ENCODE results near the gene UCK2. TPM values are rescaled to one million over a fixed set of nuclear protein-coding genes. Genes with fewer than 3 reads are reported as not detected.
A peak's percentile ranks its signal among the peaks of the same experiment; 100 is the strongest.

The UCK2 gene
- polyA plus RNA-seq, 1 donor: 22.5 TPM

DNA sequence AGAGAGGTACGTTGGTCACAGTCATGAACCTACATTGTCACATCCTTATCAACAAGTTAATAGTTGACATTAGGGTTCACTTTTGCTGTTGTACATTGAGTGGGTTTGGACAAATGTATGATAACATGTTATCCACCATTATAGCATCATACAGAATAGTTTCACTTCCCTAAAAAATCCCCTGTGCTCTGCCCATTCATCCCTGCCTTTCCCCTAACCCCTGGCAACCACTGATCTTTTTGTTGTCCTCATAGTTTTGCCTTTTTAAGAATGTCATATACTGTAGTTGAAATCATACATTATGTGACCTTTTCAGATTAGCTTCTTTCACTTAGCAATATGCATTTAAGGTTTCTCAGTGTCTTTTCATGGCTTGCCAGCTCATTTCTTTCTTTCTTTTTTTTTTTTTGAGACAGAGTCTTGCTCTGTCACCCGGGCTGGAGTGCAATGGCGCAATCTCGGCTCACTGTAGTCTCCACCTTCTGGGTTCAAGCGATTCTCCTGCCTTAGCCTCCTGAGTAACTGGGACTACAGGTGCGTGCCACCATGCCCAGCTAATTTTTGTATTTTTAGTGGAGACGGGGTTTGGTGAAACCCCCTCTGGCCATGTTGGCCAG lies 50.6 kb downstream of the UCK2 start:
- Histone ChIP-seq H3K27ac (ENCODE audit: low read length) (no peak overlapping the region), H3K9me3 (ENCODE audit: control insufficient read depth, low read depth, low read length) (no peaks in the 10 kb centered on the region), H3K4me3 (ENCODE audit: low read length) (no peak overlapping the region), H3K27me3 (ENCODE audit: control insufficient read depth, insufficient read depth, low read length) (no peaks in the 10 kb centered on the region), H3K4me1 (ENCODE audit: control insufficient read depth, insufficient read depth, low read length) (peaks cover 4% of the 10 kb centered on the region), H3K36me3 (ENCODE audit: control insufficient read depth, insufficient read depth, low read length) (no peaks in the 10 kb centered on the region)
- DNase-seq: no peak
- no CpG with 5 or more reads among the region's 7 CpGs for WGBS (ENCODE audit: insufficient coverage, low lambda C conversion rate)

DNA sequence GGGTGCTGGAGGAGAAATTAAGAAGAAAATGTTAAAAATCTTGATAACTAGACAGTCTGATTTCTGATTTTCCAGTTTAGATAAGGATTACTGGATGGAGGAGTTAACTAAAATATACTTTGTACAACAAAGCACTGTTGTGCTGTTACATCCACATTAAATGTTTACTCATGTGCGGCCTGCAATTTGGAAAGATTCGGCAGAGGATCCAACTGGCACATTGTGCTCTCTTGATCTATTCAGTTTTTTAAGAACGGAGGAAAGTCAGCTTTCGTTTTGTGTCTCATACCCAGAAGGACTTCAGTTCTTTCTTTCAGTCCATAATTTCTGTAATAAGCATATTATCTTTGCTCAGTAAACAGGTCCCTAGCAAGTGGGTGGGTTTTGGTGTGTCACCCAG lies 52.5 kb downstream of the UCK2 start:
- no peaks in the 10 kb centered on the region for H3K9me3 ChIP-seq (ENCODE audit: control insufficient read depth, low read depth, low read length)
- no peak for DNase-seq
- peaks cover 4% of the 10 kb centered on the region for H3K4me1 ChIP-seq (ENCODE audit: control insufficient read depth, insufficient read depth, low read length)
- WGBS (ENCODE audit: insufficient coverage, low lambda C conversion rate): 90% methylated on average over 2 of the region's 4 CpGs
- H3K27ac ChIP-seq (ENCODE audit: low read length): no peak overlapping the region
- no peaks in the 10 kb centered on the region for H3K27me3 ChIP-seq (ENCODE audit: control insufficient read depth, insufficient read depth, low read length)
- no peaks in the 10 kb centered on the region for H3K36me3 ChIP-seq (ENCODE audit: control insufficient read depth, insufficient read depth, low read length)
- H3K4me3 ChIP-seq (ENCODE audit: low read length): no peak overlapping the region

DNA sequence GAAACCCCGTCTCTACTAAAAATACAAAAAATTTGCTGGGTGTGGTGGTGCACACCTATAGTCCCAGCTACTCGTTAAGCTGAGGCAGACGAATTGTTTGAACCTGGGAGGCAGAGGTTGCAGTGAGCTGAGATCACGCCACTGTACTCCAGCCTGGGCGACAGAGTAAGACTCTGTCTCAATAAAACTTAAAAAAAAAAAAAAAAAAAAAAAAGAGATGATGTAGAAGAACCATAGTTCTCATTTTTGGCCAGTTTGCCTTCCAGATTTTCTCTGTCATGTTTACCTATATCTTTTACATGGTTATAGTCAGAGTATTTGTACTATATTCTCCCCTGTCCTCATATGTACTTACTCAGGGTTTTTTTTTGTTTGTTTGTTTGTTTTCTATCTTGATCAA lies 53.6 kb downstream of the UCK2 start:
- Histone ChIP-seq H3K36me3 (ENCODE audit: control insufficient read depth, insufficient read depth, low read length) (no peaks in the 10 kb centered on the region), H3K27me3 (ENCODE audit: control insufficient read depth, insufficient read depth, low read length) (no peaks in the 10 kb centered on the region), H3K4me3 (ENCODE audit: low read length) (no peak overlapping the region), H3K27ac (ENCODE audit: low read length) (no peak overlapping the region), H3K9me3 (ENCODE audit: control insufficient read depth, low read depth, low read length) (no peaks in the 10 kb centered on the region), H3K4me1 (ENCODE audit: control insufficient read depth, insufficient read depth, low read length) (peaks cover 1% of the 10 kb centered on the region)
- no CpG with 5 or more reads among the region's 5 CpGs for WGBS (ENCODE audit: insufficient coverage, low lambda C conversion rate)
- no peak for DNase-seq

DNA sequence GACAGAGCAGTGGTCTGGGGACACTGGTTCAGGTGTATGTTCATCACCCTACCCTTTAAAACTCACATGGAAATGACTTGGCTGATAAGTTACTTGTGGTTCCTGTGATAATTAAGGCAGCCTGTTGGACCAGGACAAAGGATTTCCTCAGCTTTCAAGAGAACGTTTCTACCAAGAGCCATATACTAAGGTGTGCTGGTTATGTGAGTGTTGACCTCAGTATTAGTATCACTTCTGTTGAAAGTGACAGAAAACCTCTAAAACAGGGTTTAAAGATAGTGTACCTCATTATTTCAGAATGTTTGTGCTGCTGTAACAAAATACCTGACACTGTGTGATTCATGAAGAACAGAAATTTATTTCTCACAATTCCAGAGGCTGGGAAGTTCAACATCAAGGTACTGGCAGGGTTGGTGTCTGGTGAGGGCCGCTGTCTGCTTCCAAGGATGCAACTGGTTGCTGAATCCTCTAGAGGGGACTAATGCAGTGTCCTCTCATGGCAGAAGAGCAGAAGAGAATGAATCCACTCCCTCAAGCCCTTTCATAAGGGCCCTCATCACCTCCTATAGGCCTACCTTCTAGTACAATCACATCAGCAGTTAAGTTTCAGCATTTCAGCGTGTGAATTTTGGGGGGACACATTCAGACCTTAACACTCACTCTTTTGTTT lies 54.9 kb downstream of the UCK2 start:
- no peak for DNase-seq
- WGBS (ENCODE audit: insufficient coverage, low lambda C conversion rate): 100% methylated on average over 1 of the region's 3 CpGs
- H3K4me1 ChIP-seq (ENCODE audit: control insufficient read depth, insufficient read depth, low read length): no peaks in the 10 kb centered on the region

DNA sequence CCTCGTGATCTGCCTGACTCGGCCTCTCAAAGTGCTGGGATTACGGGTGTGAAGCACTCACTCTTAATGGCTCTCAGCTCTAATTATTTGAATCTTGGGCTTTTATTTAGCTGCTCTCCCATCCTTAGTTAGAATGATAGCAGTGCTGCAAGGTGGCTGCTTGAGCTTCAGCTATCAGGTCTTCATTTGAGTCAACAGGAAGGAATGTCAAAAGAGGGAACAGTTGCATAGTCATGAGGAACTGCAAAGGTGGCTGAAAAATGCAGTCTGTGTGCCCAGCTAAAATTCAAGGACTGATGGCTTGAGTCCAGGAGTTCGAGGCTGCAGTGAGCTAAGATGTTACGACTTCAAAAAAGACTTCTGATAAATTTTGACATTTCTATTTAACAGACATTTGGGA lies 55.6 kb downstream of the UCK2 start:
- no CpG with 5 or more reads among the region's 5 CpGs for WGBS (ENCODE audit: insufficient coverage, low lambda C conversion rate)
- no peak overlapping the region for H3K4me3 ChIP-seq (ENCODE audit: low read length)
- no peaks in the 10 kb centered on the region for H3K9me3 ChIP-seq (ENCODE audit: control insufficient read depth, low read depth, low read length)
- H3K4me1 ChIP-seq (ENCODE audit: control insufficient read depth, insufficient read depth, low read length): no peaks in the 10 kb centered on the region
- no peak for DNase-seq
- H3K36me3 ChIP-seq (ENCODE audit: control insufficient read depth, insufficient read depth, low read length): no peaks in the 10 kb centered on the region
- no peak overlapping the region for H3K27ac ChIP-seq (ENCODE audit: low read length)
- H3K27me3 ChIP-seq (ENCODE audit: control insufficient read depth, insufficient read depth, low read length): no peaks in the 10 kb centered on the region

More for the DNA sequence above, 54.9 kb downstream of the UCK2 start:
- Histone ChIP-seq H3K9me3 (ENCODE audit: control insufficient read depth, low read depth, low read length) (no peaks in the 10 kb centered on the region), H3K4me3 (ENCODE audit: low read length) (no peak overlapping the region), H3K36me3 (ENCODE audit: control insufficient read depth, insufficient read depth, low read length) (no peaks in the 10 kb centered on the region), H3K27ac (ENCODE audit: low read length) (no peak overlapping the region), H3K27me3 (ENCODE audit: control insufficient read depth, insufficient read depth, low read length) (no peaks in the 10 kb centered on the region)

DNA sequence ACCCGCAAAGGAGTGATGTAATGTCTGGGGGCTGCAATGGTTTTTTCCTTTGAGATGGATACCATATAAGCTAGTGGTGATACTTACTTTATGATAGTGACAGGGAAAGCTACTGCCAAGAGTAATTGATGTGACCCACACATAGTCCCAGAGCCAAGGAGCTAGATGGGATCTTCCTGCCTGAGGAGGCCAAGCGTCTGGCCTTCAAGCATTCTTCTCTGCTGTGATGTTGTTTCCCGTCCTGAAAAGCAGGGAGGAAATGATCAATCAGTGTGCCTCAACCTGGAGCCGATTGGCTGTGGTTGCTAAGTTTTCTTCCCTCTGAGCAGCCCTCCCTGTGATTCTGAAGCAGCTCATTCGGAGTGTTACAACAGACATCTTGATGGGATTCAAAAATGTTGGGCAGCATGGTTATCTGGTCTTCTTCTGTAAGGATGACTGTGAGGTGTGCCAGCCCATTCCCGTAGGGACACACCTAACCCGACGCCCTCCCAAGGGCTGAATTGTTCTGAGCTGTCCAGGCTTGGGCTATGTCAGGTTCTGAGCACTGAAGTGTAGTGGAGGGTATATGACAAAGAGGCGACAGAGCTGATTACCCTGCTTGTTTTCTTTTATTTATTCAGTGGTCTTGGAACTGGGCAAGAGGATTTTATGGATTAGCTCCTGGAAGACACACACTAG lies 56.7 kb downstream of the UCK2 start:
- Histone ChIP-seq H3K4me3 (ENCODE audit: low read length) (no peak overlapping the region), H3K36me3 (ENCODE audit: control insufficient read depth, insufficient read depth, low read length) (no peaks in the 10 kb centered on the region), H3K27ac (ENCODE audit: low read length) (no peak overlapping the region), H3K27me3 (ENCODE audit: control insufficient read depth, insufficient read depth, low read length) (no peaks in the 10 kb centered on the region), H3K4me1 (ENCODE audit: control insufficient read depth, insufficient read depth, low read length) (no peaks in the 10 kb centered on the region), H3K9me3 (ENCODE audit: control insufficient read depth, low read depth, low read length) (no peaks in the 10 kb centered on the region)
- DNase-seq: no peak
- WGBS (ENCODE audit: insufficient coverage, low lambda C conversion rate): 80% methylated on average over 1 of the region's 9 CpGs

DNA sequence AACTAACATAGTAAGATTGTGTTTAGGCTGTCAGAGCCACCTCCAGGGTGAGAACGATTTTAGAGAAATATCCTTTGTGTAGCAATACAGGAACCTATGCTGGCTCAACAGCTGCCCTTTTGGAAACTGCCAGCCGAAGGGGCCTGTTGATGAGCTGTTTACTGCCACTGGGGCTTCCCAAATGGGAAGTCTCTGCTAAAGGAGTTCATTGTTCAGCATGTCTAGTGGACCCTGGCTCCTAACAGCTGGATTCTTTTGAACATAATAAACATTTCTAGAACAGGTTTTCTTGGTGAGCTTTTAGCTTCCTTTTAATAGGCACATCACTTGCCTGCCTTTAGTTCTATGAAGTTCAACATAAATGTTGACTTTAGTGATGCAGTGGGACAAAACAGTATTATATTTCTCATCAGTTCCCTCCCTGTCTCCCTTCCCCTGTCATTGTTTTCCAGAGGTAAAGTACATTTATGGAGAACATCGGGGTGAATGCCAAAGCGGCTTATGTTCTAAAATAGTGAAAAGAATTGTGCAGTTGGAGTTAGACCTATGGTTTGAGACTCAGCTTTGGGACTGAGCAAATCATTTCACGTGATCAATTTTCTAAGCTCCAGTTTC lies 57.4 kb downstream of the UCK2 start:
- H3K27me3 ChIP-seq (ENCODE audit: control insufficient read depth, insufficient read depth, low read length): no peaks in the 10 kb centered on the region
- H3K4me3 ChIP-seq (ENCODE audit: low read length): no peak overlapping the region
- H3K9me3 ChIP-seq (ENCODE audit: control insufficient read depth, low read depth, low read length): no peaks in the 10 kb centered on the region
- no peak overlapping the region for H3K27ac ChIP-seq (ENCODE audit: low read length)
- WGBS (ENCODE audit: insufficient coverage, low lambda C conversion rate): no CpG with 5 or more reads among the region's 5 CpGs
- no peaks in the 10 kb centered on the region for H3K36me3 ChIP-seq (ENCODE audit: control insufficient read depth, insufficient read depth, low read length)
- peak in 1 of 2 donors; percentile 30 for DNase-seq
- H3K4me1 ChIP-seq (ENCODE audit: control insufficient read depth, insufficient read depth, low read length): no peaks in the 10 kb centered on the region

DNA sequence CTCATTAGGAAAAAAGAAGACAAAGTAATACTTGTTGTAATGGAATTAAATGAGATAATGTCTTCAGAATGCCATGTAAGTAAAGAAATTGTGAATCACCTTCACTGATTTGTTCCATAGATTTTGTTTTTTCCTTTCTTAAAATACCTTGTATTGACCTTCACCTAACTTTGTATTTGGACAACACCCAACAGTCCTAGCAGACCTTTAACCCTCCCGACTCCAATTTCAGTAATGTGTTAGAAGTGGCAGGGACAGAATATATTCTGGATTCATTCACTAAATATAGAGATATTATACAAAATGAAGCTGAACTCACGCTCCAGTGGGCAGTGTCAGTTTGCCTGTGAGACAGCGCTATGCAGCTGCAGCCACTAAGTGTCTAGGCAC lies 57.9 kb downstream of the UCK2 start:
- no peak for DNase-seq
- Histone ChIP-seq H3K36me3 (ENCODE audit: control insufficient read depth, insufficient read depth, low read length) (peaks cover 3% of the 10 kb centered on the region), H3K27me3 (ENCODE audit: control insufficient read depth, insufficient read depth, low read length) (no peaks in the 10 kb centered on the region), H3K4me1 (ENCODE audit: control insufficient read depth, insufficient read depth, low read length) (no peaks in the 10 kb centered on the region), H3K4me3 (ENCODE audit: low read length) (no peak overlapping the region), H3K9me3 (ENCODE audit: control insufficient read depth, low read depth, low read length) (no peaks in the 10 kb centered on the region), H3K27ac (ENCODE audit: low read length) (no peak overlapping the region)
- WGBS (ENCODE audit: insufficient coverage, low lambda C conversion rate): no CpG with 5 or more reads among the region's 3 CpGs

DNA sequence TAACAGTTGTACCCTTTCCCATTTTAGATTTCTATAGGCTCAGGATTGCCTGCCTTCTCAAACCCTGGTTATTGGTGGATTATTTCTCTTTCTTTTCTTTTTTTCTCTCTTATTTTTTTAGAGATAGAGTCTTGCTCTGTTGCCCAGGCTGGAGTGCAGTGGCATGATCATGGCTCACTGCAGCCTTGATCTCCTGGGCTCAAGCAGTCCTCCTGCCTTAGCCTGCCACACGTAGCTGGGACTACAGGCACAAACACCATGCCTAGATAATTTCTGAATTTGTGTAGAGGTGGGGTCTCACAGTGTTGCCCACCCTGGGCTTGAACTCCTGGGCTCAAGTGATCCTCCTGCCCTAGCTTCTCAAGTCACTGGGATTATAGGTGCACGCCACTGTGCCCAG lies 58.8 kb downstream of the UCK2 start:
- no peak overlapping the region for H3K27ac ChIP-seq (ENCODE audit: low read length)
- H3K4me3 ChIP-seq (ENCODE audit: low read length): no peak overlapping the region
- H3K9me3 ChIP-seq (ENCODE audit: control insufficient read depth, low read depth, low read length): no peaks in the 10 kb centered on the region
- H3K27me3 ChIP-seq (ENCODE audit: control insufficient read depth, insufficient read depth, low read length): no peaks in the 10 kb centered on the region
- no peaks in the 10 kb centered on the region for H3K4me1 ChIP-seq (ENCODE audit: control insufficient read depth, insufficient read depth, low read length)
- WGBS (ENCODE audit: insufficient coverage, low lambda C conversion rate): no CpG with 5 or more reads among the region's 2 CpGs
- H3K36me3 ChIP-seq (ENCODE audit: control insufficient read depth, insufficient read depth, low read length): peaks cover 5% of the 10 kb centered on the region
- no peak for DNase-seq

DNA sequence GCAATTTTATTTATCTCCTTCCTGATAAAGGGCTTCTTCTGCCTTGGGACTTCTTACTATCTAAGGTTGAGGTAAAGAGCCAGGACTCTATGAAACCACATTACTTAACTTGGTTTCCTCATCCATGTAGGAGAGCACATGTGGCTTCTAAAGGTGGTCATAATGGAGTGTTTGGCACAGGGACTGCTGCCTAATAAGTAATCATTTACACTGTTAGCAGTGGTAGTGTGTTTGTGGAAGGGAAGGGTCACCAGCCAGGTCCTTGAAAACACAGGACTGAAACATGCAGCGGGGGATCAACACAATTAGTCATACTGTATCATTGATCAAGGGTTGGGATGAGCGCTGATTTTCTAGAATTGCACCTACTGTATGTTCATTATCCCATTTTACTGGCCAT lies 59.6 kb downstream of the UCK2 start:
- no peaks in the 10 kb centered on the region for H3K4me1 ChIP-seq (ENCODE audit: control insufficient read depth, insufficient read depth, low read length)
- H3K4me3 ChIP-seq (ENCODE audit: low read length): no peak overlapping the region
- no CpG with 5 or more reads among the region's 2 CpGs for WGBS (ENCODE audit: insufficient coverage, low lambda C conversion rate)
- H3K9me3 ChIP-seq (ENCODE audit: control insufficient read depth, low read depth, low read length): no peaks in the 10 kb centered on the region
- no peak overlapping the region for H3K27ac ChIP-seq (ENCODE audit: low read length)
- no peak for DNase-seq
- no peaks in the 10 kb centered on the region for H3K27me3 ChIP-seq (ENCODE audit: control insufficient read depth, insufficient read depth, low read length)
- H3K36me3 ChIP-seq (ENCODE audit: control insufficient read depth, insufficient read depth, low read length): peaks cover 13% of the 10 kb centered on the region

All from large intestine (tissue), 3 donors.